ENCODE measurements around the gene PARD3.

Gene PARD3

GRCh38 chr10:34795334-34795733 is 19.8 kb downstream of the PARD3 start:
- TF ChIP-seq TAF1 (IDR thresholded peaks at IDR 0.05; ENCODE audit: borderline replicate concordance, insufficient read depth, low read length) = no peak
- no peak for TF ChIP-seq SIN3A (IDR thresholded peaks at IDR 0.05; ENCODE audit: borderline replicate concordance, insufficient read depth, low read length)
- TF ChIP-seq POLR2AphosphoS5 (IDR thresholded peaks at IDR 0.05; ENCODE audit: low read depth, low read length) = no peak
- no peak for TF ChIP-seq FOXP2 (optimal IDR thresholded peaks at IDR 0.05; ENCODE audit: borderline replicate concordance, extremely low read depth, extremely low read length, insufficient read depth)
- TF ChIP-seq REST (IDR thresholded peaks at IDR 0.05; ENCODE audit: insufficient read depth in 1 of 2, low read depth in 2 of 2, low read length in 2 of 2) = no peak

GRCh38 chr10:34794835-34795234 is 20.3 kb downstream of the PARD3 start:
- TF ChIP-seq REST (IDR thresholded peaks at IDR 0.05; ENCODE audit: insufficient read depth in 1 of 2, low read depth in 2 of 2, low read length in 2 of 2) (no peak), SIN3A (IDR thresholded peaks at IDR 0.05; ENCODE audit: borderline replicate concordance, insufficient read depth, low read length) (no peak), FOXP2 (optimal IDR thresholded peaks at IDR 0.05; ENCODE audit: borderline replicate concordance, extremely low read depth, extremely low read length, insufficient read depth) (no peak), TAF1 (IDR thresholded peaks at IDR 0.05; ENCODE audit: borderline replicate concordance, insufficient read depth, low read length) (no peak), POLR2AphosphoS5 (IDR thresholded peaks at IDR 0.05; ENCODE audit: low read depth, low read length) (no peak)

- TF ChIP-seq FOXP2 (optimal IDR thresholded peaks at IDR 0.05; ENCODE audit: borderline replicate concordance, extremely low read depth, extremely low read length, insufficient read depth) (no peak), REST (IDR thresholded peaks at IDR 0.05; ENCODE audit: insufficient read depth in 1 of 2, low read depth in 2 of 2, low read length in 2 of 2) (no peak), TAF1 (IDR thresholded peaks at IDR 0.05; ENCODE audit: borderline replicate concordance, insufficient read depth, low read length) (no peak)
These were observed 22.2 kb downstream of the PARD3 start for GRCh38 chr10:34792881-34793280.

- no peak for TF ChIP-seq SIN3A (IDR thresholded peaks at IDR 0.05; ENCODE audit: borderline replicate concordance, insufficient read depth, low read length)
- no peak for TF ChIP-seq POLR2AphosphoS5 (IDR thresholded peaks at IDR 0.05; ENCODE audit: low read depth, low read length)
- TF ChIP-seq FOXP2 (optimal IDR thresholded peaks at IDR 0.05; ENCODE audit: borderline replicate concordance, extremely low read depth, extremely low read length, insufficient read depth) = no peak
- TF ChIP-seq REST (IDR thresholded peaks at IDR 0.05; ENCODE audit: insufficient read depth in 1 of 2, low read depth in 2 of 2, low read length in 2 of 2) = no peak
- no peak for TF ChIP-seq TAF1 (IDR thresholded peaks at IDR 0.05; ENCODE audit: borderline replicate concordance, insufficient read depth, low read length)
These were observed 23.1 kb downstream of the PARD3 start for GRCh38 chr10:34791947-34792346.

GRCh38 chr10:34791228-34791627 is 23.9 kb downstream of the PARD3 start:
- no peak for TF ChIP-seq FOXP2 (optimal IDR thresholded peaks at IDR 0.05; ENCODE audit: borderline replicate concordance, extremely low read depth, extremely low read length, insufficient read depth)
